DOHH2 (cell line): ENCODE results near the gene OGFOD1.

ENCODE experiments used
- H3F3A ChIP-seq: fragments of 200-600 bp; sonication (generic), shearing (Covaris generic); 2 replicates; pipeline ENCODE4 v1.6.0; 2016; ENCODE audit warnings: antibody characterized with exemption, mild to moderate bottlenecking; ENCODE audit not compliant: control insufficient read depth, insufficient read depth
- H3K27ac ChIP-seq: fragments of 200-600 bp; sonication (generic); 2 replicates; pipeline ENCODE4 v1.5.1; 2014; ENCODE audit warnings: low read depth, mild to moderate bottlenecking, low read length, moderate library complexity
- H3K27me3 ChIP-seq: fragments of 200-600 bp; sonication (generic); 2 replicates; pipeline ENCODE4 v1.6.1; 2014; ENCODE audit warnings: mild to moderate bottlenecking, low read length, mixed read lengths; ENCODE audit not compliant: control insufficient read depth
- H3K36me3 ChIP-seq: fragments of 200-600 bp; sonication (generic); 2 replicates; pipeline ENCODE4 v1.6.1; 2014; ENCODE audit warnings: mild to moderate bottlenecking, low read length, moderate library complexity, mixed read lengths; ENCODE audit not compliant: control insufficient read depth
- H3K4me1 ChIP-seq: fragments of 200-600 bp; sonication (generic); 2 replicates; pipeline ENCODE4 v1.6.1; 2014; ENCODE audit warnings: mild to moderate bottlenecking, low read length, mixed read lengths; ENCODE audit not compliant: control insufficient read depth
- H3K4me2 ChIP-seq: fragments of 200-600 bp; sonication (generic); 2 replicates; pipeline ENCODE4 v1.6.0; 2014; ENCODE audit warnings: mild to moderate bottlenecking, low read length, moderate library complexity
- H3K4me3 ChIP-seq: fragments of 200-600 bp; sonication (generic); 2 replicates; pipeline ENCODE4 v1.5.1; 2014; ENCODE audit warnings: mild to moderate bottlenecking, low read length, mixed read lengths
- H3K79me2 ChIP-seq: fragments of 200-600 bp; sonication (generic); 2 replicates; pipeline ENCODE4 v1.6.1; 2014; ENCODE audit warnings: mild to moderate bottlenecking, low read length, mixed read lengths; ENCODE audit not compliant: control insufficient read depth
- H3K9me2 ChIP-seq: fragments of 200-600 bp; sonication (generic); replicated peaks from 2 replicates; pipeline ENCODE4 v1.6.1; 2014; ENCODE audit warnings: mild to moderate bottlenecking, low read length, mixed read lengths; ENCODE audit not compliant: control insufficient read depth
- H3K9me3 ChIP-seq: fragments of 200-600 bp; sonication (generic); 2 replicates; pipeline ENCODE4 v1.6.1; 2014; ENCODE audit warnings: antibody characterized with exemption, low read length, mixed read lengths; ENCODE audit not compliant: control insufficient read depth, insufficient read depth
- H4K20me1 ChIP-seq: fragments of 200-600 bp; sonication (generic); 2 replicates; pipeline ENCODE4 v1.6.0; 2014; ENCODE audit warnings: low read depth, mild to moderate bottlenecking, antibody characterized with exemption, low read length, moderate library complexity; ENCODE audit not compliant: control insufficient read depth, insufficient read depth
- CTCF ChIP-seq: fragments of 200-600 bp; sonication (generic); IDR thresholded peaks from one replicate; pipeline ENCODE4 v1.5.1; 2014; ENCODE audit warnings: antibody characterized with exemption, mild to moderate bottlenecking, low read depth, low read length; ENCODE audit not compliant: poor library complexity, severe bottlenecking
- EZH2phosphoT487 ChIP-seq: fragments of 200-600 bp; sonication (generic); IDR thresholded peaks from 2 replicates; pipeline ENCODE4 v1.6.1; 2017; ENCODE audit warnings: borderline replicate concordance, mild to moderate bottlenecking, antibody characterized with exemption, low read length, moderate library complexity, mixed read lengths

OGFOD1 gene

GRCh38 chr16:56506941-56507340 lies 55.6 kb downstream of the OGFOD1 start:
- TF ChIP-seq CTCF (no peak), EZH2phosphoT487 (no peak)
- Histone ChIP-seq H3K4me1 (no peaks in the 10 kb centered on the region), H3F3A (no peaks in the 10 kb centered on the region), H3K27me3 (no peaks in the 10 kb centered on the region), H3K9me2 (no peaks in the 10 kb centered on the region), H3K9me3 (no peaks in the 10 kb centered on the region), H3K27ac (no peak overlapping the region), H3K4me3 (no peak overlapping the region), H3K79me2 (no peaks in the 10 kb centered on the region), H4K20me1 (no peaks in the 10 kb centered on the region), H3K4me2 (no peak overlapping the region), H3K36me3 (peaks cover 3% of the 10 kb centered on the region; the same call in 1 of the 2 replicates)

- Histone ChIP-seq H3K27me3 (no peaks in the 10 kb centered on the region), H3K9me2 (no peaks in the 10 kb centered on the region), H3K79me2 (no peaks in the 10 kb centered on the region; the same call in 1 of the 2 replicates), H3K36me3 (peaks cover 3% of the 10 kb centered on the region; the same call in 1 of the 2 replicates), H3K4me1 (peaks cover 4% of the 10 kb centered on the region; the same call in 1 of the 2 replicates), H3F3A (no peaks in the 10 kb centered on the region), H3K4me3 (no peak overlapping the region), H4K20me1 (no peaks in the 10 kb centered on the region), H3K9me3 (no peaks in the 10 kb centered on the region), H3K4me2 (no peak overlapping the region), H3K27ac (no peak overlapping the region)
- TF ChIP-seq EZH2phosphoT487 (no peak), CTCF (no peak)
Observed at GRCh38 chr16:56510544-56510943, 59.2 kb downstream of the OGFOD1 start.

DNA sequence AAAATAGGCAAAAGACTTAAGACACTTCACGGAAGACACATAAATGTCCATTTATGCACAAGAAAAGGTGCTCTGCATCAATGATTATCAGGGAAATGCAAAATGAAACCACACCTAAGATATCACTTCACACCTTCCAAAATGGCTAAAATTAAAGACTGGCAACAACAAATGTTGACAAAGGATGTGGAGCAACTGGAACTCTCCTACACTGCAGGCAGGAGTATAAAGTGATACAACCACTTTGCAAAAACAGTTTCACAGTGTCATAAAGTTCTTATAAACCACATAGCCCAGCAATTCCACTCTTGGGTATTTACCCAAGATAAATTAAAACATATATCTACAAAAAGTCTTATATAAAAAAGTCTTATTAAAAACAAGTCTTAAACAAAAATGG lies 60.7 kb downstream of the OGFOD1 start:
- Histone ChIP-seq H3K27ac (no peak overlapping the region), H3K9me3 (no peaks in the 10 kb centered on the region), H3K4me1 (peaks cover 4% of the 10 kb centered on the region; the same call in 1 of the 2 replicates), H3K4me2 (no peak overlapping the region), H3K9me2 (no peaks in the 10 kb centered on the region), H3K36me3 (no peaks in the 10 kb centered on the region), H3K79me2 (no peaks in the 10 kb centered on the region; the same call in 1 of the 2 replicates), H3K27me3 (no peaks in the 10 kb centered on the region), H3K4me3 (no peak overlapping the region), H4K20me1 (no peaks in the 10 kb centered on the region), H3F3A (no peaks in the 10 kb centered on the region)
- TF ChIP-seq CTCF (no peak), EZH2phosphoT487 (no peak)
